Lower lobe of right lung (tissue), 2 donors: ENCODE measurements around the gene FAP. TPM values are rescaled to one million over a fixed set of nuclear protein-coding genes. Genes with fewer than 3 reads are reported as not detected.

ENCODE experiments used
- ATAC-seq, 2 donors: fragments of 200-7000 bp; cut with Tn5 transposase; one replicate each; pipeline ENCODE4 v1.9.1; 2020 to 2022; ENCODE audit warnings: mild to moderate bottlenecking in 2 of 2, moderate library complexity in 2 of 2
- DNase-seq: peaks from one replicate; pipeline ENCODE4 v3.0.0-alpha.2; 2020
- H3K27ac ChIP-seq: fragments of 200-600 bp; one replicate; pipeline ENCODE4 v1.8.0; 2022
- H3K27me3 ChIP-seq: fragments of 200-600 bp; one replicate; pipeline ENCODE4 v1.8.0; 2022; ENCODE audit warnings: low read depth
- H3K36me3 ChIP-seq: fragments of 200-600 bp; one replicate; pipeline ENCODE4 v1.8.0; 2022; ENCODE audit warnings: mild to moderate bottlenecking
- H3K4me1 ChIP-seq: fragments of 200-600 bp; one replicate; pipeline ENCODE4 v1.8.0; 2022
- H3K4me3 ChIP-seq: fragments of 200-600 bp; one replicate; pipeline ENCODE4 v1.8.0; 2022; ENCODE audit warnings: mild to moderate bottlenecking
- H3K9me3 ChIP-seq: fragments of 200-600 bp; one replicate; pipeline ENCODE4 v1.8.0; 2022
- CTCF ChIP-seq: fragments of 200-600 bp; IDR thresholded peaks from one replicate; pipeline ENCODE4 v1.8.0; 2022; ENCODE audit warnings: antibody characterized with exemption, mild to moderate bottlenecking
- intact Hi-C: fragments of 100-400 bp; cut with DNase I; formaldehyde crosslinking; loops from one replicate; pipeline ENCODE4 v1.11.0; 2022
- total RNA-seq: library from RNA; stranded (reverse); fragmentation: NEBNext Ultra II Directional; extraction: Animal tissue kit (Norgen Biotek cat#: 25700); gene quantifications from one replicate; pipeline ENCODE4 v1.2.1, GENCODE V29; 2021
- donor health status: DM: no; HTN: yes; CAD: no; lungs with severe emphysema.

Gene FAP
- total RNA-seq, 1 donor from 2014 or later: 3.4 TPM

- no peak for TF ChIP-seq CTCF
- ATAC-seq (no peak), DNase-seq (no peak)
Measured at GRCh38 chr2:162217598-162217997, 25.6 kb downstream of the FAP start.

GRCh38 chr2:162215162-162215561 is 28.1 kb downstream of the FAP start:
- Histone ChIP-seq H3K9me3 (no peaks in the 10 kb centered on the region), H3K4me3 (no peak overlapping the region), H3K36me3 (no peaks in the 10 kb centered on the region), H3K27me3 (no peaks in the 10 kb centered on the region), H3K27ac (no peak overlapping the region), H3K4me1 (peaks cover under 1% of the 10 kb centered on the region)
- intact Hi-C loops: no loop called here
- TF ChIP-seq CTCF: no peak
- ATAC-seq: no peak
- DNase-seq: no peak

More at GRCh38 chr2:162217598-162217997, 25.6 kb downstream of the FAP start:
- Histone ChIP-seq H3K27me3 (no peaks in the 10 kb centered on the region), H3K36me3 (no peaks in the 10 kb centered on the region), H3K9me3 (no peaks in the 10 kb centered on the region), H3K4me3 (no peak overlapping the region), H3K4me1 (peaks cover 6% of the 10 kb centered on the region), H3K27ac (no peak overlapping the region)
- intact Hi-C loops: no loop called here

- no peak for TF ChIP-seq CTCF
- H3K4me3 ChIP-seq: no peak overlapping the region
- H3K9me3 ChIP-seq: no peaks in the 10 kb centered on the region
- no peak overlapping the region for H3K27ac ChIP-seq
- H3K27me3 ChIP-seq: no peaks in the 10 kb centered on the region
- intact Hi-C loops: no loop called here
- ATAC-seq (no peak), DNase-seq (no peak)
- H3K4me1 ChIP-seq: no peaks in the 10 kb centered on the region
- no peaks in the 10 kb centered on the region for H3K36me3 ChIP-seq
Measured at GRCh38 chr2:162212366-162212765, 30.9 kb downstream of the FAP start.

- intact Hi-C loops: no loop called here
- no peaks in the 10 kb centered on the region for H3K4me1 ChIP-seq
- no peaks in the 10 kb centered on the region for H3K36me3 ChIP-seq
- ATAC-seq: no peak
- H3K9me3 ChIP-seq: no peaks in the 10 kb centered on the region
- H3K27ac ChIP-seq: no peak overlapping the region
- no peak for TF ChIP-seq CTCF
- DNase-seq: no peak
- H3K4me3 ChIP-seq: no peak overlapping the region
- no peaks in the 10 kb centered on the region for H3K27me3 ChIP-seq
Measured at GRCh38 chr2:162211732-162212131, 31.5 kb downstream of the FAP start.

GRCh38 chr2:162210385-162210784 is 32.9 kb downstream of the FAP start:
- TF ChIP-seq CTCF: no peak
- no peak overlapping the region for H3K4me3 ChIP-seq
- DNase-seq (no peak), ATAC-seq (no peak)
- H3K9me3 ChIP-seq: no peaks in the 10 kb centered on the region
- no peak overlapping the region for H3K27ac ChIP-seq
- no peaks in the 10 kb centered on the region for H3K4me1 ChIP-seq
- no peaks in the 10 kb centered on the region for H3K36me3 ChIP-seq
- no peaks in the 10 kb centered on the region for H3K27me3 ChIP-seq
- intact Hi-C loops: no loop called here

- H3K27ac ChIP-seq: no peak overlapping the region
- intact Hi-C loops: no loop called here
- H3K4me1 ChIP-seq: no peaks in the 10 kb centered on the region
- H3K27me3 ChIP-seq: no peaks in the 10 kb centered on the region
- no peak for DNase-seq
- H3K9me3 ChIP-seq: no peaks in the 10 kb centered on the region
- no peak overlapping the region for H3K4me3 ChIP-seq
- TF ChIP-seq CTCF: no peak
- no peaks in the 10 kb centered on the region for H3K36me3 ChIP-seq
- no peak for ATAC-seq
Measured at GRCh38 chr2:162202203-162202602, 41.0 kb downstream of the FAP start.
